Measurements from ENCODE around the gene MTG2. TPM values are rescaled to one million over a fixed set of nuclear protein-coding genes. Genes with fewer than 3 reads are reported as not detected.

MTG2 gene, protein sequence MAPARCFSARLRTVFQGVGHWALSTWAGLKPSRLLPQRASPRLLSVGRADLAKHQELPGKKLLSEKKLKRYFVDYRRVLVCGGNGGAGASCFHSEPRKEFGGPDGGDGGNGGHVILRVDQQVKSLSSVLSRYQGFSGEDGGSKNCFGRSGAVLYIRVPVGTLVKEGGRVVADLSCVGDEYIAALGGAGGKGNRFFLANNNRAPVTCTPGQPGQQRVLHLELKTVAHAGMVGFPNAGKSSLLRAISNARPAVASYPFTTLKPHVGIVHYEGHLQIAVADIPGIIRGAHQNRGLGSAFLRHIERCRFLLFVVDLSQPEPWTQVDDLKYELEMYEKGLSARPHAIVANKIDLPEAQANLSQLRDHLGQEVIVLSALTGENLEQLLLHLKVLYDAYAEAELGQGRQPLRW
- 10 to 100 TPM; 25.2 to 50.0 (median 31.1) TPM for polyA plus RNA-seq (ENCODE audit: insufficient read length in 4 of 4)

DNA sequence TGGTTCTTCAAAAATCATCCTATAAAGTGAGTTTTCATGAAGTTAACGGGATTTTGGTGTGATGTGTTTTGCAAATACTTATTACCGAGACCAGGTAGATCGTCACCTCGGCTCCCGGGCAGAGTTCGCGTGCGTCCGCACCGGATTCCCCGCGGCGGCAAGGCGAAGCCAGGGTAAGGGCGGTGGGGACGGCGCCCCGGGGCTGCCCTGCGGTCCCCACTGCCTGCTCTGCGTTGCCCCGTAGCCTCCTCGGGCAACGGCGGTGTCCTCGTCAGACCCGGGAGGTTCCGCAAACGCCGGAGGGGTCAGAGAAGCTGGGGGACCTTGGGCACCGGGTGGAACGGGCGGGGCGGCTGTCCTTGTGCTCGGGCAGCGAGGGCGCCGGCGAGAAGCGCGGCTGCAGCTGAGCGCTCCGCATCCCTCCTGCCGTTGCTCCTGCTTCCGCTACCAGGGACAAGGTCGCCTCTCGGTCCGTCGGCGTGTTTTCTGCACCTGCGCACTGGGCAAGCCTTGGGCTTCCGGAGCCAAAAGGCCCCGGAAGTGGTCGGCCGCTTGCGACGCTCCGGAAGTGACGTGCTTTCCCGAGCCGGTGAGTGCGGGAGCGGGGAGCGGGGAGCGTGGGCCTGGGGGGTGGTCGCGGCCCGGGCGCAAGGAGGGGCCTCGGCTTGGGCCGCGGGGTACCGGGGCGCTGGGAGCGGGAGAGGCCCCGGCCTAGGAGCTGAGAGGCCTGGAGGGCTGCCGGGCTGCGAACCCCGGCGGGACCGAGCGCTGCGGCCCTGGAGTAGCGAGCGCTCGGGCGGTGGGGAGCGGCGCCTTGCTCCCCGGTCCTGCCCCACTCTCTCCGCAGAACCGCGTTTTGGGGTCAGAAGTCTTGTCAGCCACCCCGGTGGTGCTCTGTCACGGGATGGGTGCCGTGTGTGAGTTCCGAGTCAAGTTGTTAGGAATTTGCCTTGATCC, at the start of gene MTG2:
TSS of gene MTG2 (plus strand) at position 560 of the 957 bp plus-strand sequence. CDS start 10,393 bp downstream, outside the sequence.
- peak; percentile 88 to 93 (median 90) for DNase-seq (ENCODE audit: low read depth in 4 of 4, low spot score in 3 of 4)

DNA sequence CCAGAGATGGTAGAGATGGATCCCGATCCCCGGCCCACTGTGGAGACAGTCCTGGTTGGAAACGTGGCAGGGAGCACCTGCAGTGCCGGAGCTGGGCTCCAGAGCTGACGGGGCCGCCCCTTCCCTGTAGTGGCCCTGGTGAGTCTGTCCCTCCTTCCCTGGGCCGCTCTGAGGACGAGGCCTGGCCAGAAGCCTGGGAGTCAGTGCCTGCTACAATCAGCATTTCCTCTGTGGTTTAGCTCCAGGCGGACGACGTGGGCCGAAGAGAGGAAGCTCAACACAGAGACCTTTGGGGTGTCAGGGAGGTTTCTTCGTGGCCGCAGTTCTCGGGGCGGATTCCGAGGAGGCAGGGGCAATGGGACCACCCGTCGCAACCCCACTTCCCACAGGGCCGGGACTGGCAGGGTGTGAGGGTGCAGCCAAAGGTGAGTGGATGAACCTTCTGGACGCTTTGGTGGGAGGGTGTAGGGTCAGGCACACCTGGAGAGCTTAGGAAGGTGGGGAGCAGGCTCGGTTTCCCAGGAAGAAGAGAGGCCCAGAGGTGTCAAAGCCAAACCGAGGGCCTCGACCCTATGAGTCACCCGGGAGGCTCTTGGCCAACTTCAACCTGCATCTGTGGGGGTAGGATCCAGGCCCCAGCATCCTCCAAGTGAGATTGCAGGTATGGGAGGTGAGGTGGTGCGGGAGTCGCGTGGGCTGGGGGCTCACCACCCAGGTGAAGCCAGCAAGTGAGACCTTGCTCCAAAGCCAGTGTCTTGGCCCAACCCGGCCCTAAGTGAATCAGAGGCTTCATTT, 49.6 kb upstream of the MTG2 start:
- DNase-seq (ENCODE audit: low read depth in 4 of 4, low spot score in 3 of 4) = no peak

DNA sequence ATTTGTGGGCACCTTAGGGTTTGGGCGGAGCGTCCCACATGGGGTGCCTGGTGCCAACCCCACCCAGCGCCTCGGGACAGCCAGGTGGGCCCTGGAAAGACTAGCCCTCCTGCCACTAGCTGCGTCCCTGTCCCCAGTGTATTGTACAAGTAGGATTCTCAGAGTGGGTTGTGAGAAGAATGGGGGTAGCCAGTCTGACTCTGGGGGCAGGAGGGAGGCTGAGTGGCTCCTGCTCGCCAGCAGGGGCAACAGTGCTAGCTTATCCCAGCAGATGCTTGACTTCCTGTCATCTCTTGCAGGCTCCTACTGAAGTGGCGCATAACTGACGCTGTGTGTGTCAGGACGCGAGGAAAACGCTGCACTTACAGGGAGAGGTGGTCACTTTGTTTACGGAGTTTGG, 49.0 kb upstream of the MTG2 start:
- no peak for DNase-seq (ENCODE audit: low read depth in 4 of 4, low spot score in 3 of 4)

DNA sequence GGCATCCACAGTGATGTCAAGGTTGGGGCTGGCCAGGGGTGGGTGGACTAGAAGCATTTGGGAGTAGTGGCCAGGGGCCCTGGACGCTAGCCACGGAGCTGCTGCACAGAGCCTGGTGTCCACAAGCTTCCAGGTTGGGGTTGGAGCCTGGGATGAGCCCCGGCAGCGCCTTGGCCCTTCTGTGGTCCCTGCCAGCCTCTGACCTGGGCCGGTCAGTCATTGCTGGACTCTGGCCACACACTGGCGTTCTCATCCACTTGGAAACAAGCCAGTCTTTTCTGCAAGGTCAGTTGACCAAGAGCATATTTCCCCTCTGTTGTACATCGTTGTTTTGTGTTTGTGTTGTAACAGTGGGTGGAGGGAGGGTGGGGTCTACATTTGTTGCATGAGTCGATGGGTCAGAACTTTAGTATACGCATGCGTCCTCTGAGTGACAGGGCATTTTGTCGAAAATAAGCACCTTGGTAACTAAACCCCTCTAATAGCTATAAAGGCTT, 48.0 kb upstream of the MTG2 start:
- DNase-seq (ENCODE audit: low read depth in 4 of 4, low spot score in 3 of 4) = no peak

DNA sequence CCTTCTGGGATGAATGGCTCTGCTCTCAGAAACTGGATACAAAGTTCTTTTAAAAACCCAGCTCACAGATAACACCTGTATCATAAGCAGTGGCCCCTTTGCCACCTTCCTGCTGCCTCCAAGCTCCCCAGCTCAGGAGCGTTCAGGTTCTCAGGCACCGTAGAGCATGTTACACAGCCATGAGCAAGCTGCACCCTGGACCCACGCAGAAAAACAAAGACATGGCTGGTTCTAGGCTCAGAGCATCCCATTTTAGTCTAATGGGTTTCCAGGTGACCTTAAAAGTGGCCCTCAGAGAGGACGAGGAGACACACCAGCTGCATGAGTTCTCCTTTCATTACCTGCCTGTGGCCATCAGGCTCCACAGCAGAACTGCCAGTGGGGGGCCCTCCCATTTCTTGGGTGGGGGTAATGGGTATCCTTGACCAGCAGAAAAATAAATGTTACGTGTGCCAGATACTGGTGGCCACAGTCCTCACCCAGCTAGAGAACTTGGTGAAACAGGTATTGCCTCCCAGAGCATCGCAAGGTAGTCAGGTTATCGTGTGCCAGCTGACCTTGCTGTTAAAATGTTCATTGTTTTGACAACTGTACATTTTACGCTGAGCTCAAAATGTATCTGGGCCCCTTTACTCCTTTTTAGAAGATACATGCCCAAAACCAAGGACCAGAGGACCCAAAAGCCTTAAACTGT, 47.1 kb upstream of the MTG2 start:
- DNase-seq (ENCODE audit: low read depth in 4 of 4, low spot score in 3 of 4) = no peak

DNA sequence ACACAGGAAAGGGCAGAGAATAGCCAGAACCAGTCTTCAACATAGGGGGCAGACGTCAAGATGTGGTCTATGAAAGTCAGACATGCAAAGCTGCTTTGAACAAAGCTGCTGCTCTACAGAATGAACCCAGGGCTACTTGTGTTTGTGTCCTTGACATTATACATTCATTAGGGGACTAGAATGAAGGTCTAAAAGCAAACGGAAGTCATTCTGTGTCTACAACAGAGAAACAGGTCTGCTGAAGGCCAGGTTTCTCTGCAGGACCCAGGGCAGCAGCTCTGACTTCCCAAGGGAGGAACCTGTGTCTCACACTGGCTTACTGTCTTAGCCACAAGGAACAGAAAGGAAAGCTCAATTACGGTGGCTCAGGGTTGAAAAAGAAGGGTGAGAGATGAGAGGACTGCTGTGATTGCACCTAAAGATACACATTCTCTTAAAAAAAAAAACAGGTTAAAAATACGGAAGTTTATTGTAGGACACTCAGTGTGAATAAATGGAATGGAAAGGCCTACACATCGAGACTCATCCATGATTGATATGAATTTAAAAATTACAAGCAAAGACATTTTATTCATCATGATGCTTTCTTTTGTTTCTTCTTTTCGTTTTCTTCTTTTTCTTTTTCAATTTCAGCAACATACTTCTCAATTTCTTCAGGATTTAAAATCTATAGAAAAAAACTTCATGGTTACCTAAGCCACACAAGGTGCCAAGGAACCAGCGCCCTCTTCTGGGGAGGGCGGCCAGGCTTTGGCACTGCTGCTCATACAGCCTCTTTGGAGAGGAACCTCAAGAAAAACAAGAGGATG, 46.3 kb upstream of the MTG2 start:
- DNase-seq (ENCODE audit: low read depth in 4 of 4, low spot score in 3 of 4) = no peak

DNA sequence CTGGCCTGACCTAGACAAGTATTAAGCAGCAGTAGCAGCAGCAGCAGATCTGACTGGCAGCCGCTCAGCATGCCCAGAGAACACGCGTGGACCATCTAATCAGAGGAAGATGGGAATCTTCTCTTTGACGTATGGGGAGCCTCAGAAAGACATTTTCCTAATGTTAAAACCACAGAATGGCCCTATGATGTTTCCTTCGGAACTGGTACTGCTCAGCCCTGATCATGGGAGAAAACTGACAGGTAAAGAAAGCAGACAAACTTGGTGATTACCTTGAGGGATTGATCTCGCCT, 45.8 kb upstream of the MTG2 start:
- no peak for DNase-seq (ENCODE audit: low read depth in 4 of 4, low spot score in 3 of 4)

DNA sequence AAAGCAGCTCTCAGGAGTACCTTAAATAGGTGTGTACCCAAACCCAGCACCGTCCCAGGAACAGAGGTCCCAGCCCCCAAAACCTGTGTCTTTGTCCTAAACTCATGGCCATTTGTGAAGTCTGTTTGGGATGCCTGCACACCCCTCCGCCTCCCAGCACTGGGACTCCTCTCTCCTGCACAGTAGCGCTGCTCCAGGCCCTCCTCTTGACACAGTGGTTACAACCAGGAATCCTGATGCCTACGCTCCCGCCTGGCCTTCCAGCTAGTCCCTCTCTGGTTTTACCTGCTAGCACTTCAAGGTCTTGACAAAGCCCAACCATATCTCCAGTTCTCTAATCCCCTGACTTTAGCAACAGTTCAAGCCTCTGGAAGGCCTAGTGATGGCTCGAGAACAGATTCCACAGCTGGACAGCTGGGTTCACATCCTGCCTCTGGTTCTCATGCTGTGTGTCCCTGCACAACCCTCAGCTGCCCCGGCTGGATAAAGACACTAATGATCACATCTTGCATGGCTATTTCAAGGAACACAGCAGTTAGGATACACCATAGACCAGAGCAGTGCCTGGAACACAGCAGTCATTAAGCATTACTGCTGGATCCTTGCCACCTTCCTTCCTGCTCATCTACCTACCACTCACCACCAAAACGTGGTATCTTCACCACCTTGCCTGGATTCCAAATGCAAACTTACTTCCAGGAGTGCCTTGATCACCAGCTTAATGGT, 45.2 kb upstream of the MTG2 start:
- DNase-seq (ENCODE audit: low read depth in 4 of 4, low spot score in 3 of 4) = no peak

DNA sequence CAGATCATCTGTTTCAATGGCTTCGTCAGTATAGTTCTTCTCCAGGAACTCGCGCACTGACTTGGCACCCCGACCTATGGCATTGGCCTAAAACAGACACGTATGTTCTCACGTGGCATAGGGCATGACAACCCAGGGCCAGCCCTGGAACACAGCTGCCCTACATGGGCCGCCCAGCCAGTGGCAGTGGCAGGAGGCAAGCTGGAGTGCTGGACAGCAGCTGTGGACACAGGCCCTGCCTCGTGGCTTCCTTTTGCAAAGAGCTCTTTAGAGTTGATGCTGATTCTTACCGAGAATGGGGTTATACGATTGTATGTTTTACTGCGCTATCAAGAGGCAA, 44.7 kb upstream of the MTG2 start:
- DNase-seq (ENCODE audit: low read depth in 4 of 4, low spot score in 3 of 4) = no peak

DNA sequence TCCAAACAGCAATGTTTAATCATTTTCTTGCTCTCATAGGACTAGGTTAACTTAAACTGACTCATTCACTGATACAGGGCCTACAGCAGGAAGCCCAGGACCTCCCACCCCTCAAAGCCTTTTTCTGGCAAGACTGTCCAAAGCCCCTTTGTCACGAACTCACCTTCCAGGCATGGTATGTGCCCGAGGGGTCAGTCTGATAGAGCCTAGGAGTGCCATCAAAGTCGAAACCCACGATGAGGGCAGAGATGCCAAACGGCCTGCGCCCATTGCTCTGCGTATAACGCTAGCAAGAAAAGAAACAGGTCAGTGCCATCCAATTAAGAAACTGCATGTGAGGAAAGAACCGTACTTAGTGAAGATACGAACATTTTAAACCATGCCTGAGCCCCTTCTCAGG, 43.9 kb upstream of the MTG2 start:
- DNase-seq (ENCODE audit: low read depth in 4 of 4, low spot score in 3 of 4) = no peak

DNA sequence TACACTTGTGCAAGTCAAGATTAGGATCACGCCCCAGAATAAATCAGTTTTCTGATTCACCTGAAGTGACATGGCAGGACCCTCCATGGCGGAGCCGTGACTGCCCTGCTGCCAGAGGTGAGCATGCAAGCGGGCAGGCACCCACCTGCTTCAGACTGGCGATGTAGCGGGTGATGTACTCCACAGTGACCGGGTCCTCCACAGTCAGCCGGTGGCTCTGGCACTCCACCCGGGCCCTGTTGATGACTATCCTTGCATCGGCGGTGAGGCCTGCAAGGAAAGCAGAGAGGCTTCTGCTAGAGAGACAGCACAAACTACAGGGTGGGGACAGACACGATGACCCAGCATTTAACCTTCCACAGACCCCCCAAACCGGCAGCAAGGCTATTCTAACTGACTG, 43.2 kb upstream of the MTG2 start:
- no peak for DNase-seq (ENCODE audit: low read depth in 4 of 4, low spot score in 3 of 4)

DNA sequence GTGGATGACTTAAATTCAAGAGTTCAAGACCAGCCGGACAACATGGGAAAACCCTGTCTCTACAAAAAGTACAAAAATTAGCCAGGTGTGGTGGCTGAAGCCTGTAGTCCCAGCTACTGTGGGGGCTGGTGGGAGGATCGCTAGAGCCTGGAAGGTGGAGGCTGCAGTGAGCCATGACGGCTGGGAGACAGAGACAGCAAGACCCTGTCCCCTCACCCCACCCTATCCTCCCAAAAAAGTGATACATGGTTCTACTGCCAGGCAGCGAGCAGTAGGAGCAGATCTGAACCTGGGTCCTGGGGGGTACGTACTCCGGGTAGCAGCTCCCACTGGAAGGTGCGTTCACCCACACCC, 41.8 kb upstream of the MTG2 start:
- no peak for DNase-seq (ENCODE audit: low read depth in 4 of 4, low spot score in 3 of 4)

DNA sequence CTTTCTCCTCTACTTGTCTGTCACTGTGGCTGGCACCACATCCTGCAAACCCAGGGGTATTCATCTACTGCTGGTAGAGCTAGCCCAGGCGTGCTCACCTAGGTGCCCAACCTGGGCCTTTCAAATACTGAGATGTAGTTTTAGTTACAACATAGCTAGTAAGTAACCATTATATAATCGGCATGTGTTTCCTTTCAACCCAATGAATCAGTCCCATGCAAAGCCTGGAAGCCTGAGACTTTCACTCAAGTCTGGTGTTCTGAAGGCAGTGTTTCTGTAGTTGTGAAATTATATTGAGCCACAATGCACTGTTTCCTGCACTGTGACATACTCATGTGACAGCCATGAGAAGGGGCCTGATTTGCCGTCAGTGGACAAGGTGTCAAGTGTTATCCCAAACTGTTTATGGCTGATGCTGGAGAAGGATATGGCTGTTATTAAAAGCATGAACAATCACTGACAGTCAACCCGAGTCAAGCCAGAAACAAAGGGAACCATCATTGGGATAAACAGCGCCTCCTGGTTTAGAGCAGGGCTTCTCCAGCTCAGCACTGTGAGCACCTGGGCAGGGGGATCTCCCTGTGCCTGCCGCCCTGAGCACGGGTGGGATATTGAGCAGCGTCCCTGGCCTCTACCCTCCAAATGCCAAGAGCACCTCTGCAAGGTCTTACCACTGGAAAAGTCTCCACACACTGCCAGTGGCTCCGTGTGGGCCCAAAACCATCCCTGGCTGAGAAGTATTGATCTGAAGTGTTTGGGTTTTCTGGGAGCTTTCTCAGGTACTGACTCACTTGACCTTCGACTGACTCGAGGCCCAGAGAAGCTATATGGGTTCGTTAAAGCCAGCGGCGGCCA, 41.2 kb upstream of the MTG2 start:
- no peak for DNase-seq (ENCODE audit: low read depth in 4 of 4, low spot score in 3 of 4)

DNA sequence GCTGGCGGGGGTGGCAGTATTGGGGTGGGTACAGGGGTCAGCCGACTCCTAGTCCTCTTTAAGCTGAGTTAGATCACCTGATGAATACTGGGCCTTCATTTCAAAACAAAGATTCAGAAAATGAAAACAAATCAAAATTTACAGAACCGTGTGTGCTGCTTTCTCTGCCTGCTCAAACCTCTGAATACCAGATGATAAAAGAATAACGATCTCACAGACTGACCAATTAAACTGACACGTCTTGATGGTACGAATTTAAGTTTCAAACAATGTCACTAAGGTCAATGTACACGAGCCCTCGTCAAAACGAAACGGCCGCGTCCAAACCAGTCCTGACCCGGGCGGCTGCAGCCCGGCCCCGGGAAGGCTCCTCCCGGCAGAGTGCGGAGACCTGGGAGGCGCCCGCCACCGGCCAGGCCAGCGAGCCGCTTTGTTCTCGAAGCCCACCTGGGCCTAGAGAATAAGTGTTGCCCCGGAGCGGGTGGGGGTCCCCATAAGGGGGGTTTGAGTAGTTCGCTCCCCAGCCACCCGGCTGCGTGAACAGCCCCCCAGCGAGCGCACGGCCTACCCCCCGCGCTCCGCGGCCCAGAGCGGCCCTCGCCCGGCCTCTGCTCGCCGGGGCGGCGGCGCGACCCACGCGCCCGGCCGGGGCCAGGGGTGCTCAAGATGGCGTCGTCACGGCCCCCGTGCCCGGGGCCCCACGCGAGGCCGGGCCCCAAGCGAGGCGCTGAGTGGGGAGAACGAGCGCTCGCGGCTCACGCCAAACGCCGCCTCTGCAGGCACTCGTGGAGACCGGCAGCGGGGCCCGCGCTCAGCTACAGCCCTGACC, 40.4 kb upstream of the MTG2 start:
- DNase-seq (ENCODE audit: low read depth in 4 of 4, low spot score in 3 of 4) = no peak

DNA sequence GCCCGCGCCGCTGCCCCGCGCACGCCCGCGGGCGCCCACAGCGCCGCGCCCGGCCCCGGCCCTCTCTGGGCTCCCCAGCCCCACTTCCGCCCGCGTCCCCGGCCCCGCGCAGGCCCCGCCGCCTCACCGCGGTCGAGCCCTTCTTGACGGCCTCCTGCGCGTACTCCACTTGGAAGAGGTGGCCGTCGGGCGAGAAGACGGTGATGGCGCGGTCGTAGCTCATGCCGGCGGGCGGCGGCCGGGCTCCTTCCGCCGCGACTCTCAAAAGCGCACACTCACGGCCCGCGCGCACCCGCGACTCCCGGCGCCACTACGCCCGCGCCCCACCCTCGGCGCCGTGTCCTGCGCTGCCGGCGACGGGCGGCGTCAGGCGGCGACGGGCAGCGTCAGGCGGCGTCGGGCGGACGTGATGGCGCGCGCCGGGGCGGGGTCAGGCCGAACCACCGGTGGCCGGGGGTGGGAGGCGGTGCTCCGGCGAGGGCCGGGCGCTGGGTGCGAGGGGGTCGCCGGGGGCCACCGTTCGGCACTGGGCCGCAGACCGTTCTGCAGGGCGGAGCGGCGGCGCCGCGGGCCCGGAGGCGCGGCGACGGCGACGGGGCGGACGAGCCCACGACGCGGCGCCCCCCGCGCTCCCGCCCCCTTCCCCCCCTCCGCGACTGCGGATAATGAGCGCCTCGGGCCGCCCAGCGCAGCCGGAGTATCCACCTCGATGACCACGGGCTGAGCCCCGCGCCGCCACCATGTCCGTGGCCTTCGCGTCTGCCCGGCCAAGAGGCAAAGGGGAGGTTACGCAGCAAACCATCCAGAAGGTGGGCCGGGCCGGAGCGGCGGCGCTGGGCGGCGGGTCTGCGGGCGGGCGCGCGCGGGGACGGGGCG, 39.5 kb upstream of the MTG2 start, which contains the start of the genes PSMA7 and SS18L1:
TSS of gene PSMA7 (minus strand) at position 314 of the 876 bp plus-strand sequence. CDS start at position 223, 91 bp downstream.
TSS of gene SS18L1 (plus strand) at position 689 of the 876 bp plus-strand sequence. CDS start at position 741, 52 bp downstream.
- peak in 2 of 4 donors; percentile 66 to 72 for DNase-seq (ENCODE audit: low read depth in 4 of 4, low spot score in 3 of 4)

All from left renal pelvis (tissue), 4 donors.